Fibroblast of skin of right biceps (primary cell): ENCODE results near the gene MED16.
"Not testable (repeated sequence)": the region's sequence is repeated elsewhere in the genome, so short reads cannot be mapped to it uniquely, and the experiment has no call there.

Experiments
- DNase-seq: peaks from one replicate; pipeline ENCODE4 v3.0.0-alpha.2; 2013

MED16 gene

DNA sequence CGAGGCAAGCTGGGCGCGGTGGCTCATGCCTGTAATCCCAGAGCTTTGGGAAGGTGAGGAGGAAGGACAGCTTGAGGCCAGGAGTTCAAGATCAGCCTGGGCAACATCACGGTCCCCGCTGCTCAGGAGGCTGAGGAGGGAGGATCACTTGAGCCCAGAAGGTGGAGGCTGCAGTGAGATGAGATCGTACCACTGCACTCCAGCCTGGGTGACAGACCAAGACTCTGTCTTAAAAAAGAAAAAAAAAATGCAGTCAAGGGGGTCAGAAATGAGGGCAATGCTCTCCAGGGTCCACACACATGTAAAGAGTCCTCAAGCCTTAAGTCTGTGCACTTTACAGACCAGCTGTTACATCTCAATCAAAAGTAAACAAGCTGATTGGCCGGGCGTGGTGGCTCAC is 11.6 kb upstream of the MED16 start:
- no peak for DNase-seq

DNA sequence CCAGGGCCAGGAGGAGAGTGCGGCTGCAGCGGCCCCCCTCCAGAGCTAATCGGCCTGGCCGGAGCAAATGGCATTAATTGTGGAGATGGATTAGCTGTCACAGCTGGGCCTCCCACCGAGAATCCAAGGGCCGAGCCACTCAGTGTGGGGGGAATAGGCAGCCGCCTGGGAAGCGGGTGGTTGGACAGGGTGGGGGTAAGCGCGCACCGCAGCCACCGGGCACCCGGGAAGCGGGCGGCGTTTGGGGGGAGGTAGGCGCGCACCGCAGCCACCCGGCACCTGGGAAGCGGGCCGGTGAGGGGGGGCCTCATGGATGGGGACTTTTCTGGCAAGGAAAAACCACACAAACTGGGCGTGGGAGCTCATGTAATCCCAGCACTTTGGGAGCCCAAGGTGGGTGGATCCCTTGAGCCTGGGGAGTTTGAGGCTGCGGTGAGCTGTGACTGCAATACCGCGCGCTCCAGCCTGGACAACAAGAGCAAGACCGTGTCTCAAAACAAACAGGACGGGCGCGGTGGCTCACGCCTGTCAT is 10.3 kb upstream of the MED16 start:
- no peak for DNase-seq

DNA sequence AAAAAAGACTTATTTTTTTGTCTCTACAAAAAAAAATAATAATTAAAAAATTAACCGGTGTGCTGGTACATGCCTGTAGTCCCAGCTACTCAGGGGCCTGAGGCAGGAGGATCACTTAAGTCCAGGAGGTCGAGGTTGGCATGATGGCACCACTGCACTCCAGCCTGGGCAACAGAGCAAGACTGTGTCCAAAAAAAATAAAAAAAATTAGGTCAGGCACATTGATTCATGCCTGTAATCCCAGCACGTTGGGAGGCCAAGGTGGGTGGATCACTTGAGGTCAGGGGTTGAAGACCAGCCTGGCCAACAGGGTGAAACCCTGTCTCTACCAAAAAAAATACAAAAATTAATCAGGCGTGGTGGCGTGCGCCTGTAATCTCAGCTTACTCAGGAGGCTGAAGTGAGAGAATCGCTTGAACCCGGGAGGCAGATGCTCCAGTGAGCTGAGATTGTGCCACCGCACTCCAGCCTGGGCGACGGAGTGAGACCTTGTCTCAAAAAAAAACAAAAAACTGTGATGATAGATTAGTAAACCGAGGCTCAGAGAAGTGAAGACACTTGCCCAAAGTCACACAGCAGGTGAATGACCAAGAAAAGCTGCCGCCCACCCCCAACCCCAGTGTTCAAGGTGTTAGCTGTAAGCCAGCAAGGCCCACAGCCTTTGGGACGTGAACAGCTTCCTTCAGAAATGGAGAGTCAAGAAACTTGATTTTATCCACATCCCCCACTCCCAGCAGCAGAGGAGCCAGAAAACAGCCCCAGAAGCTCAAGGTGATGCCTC is 9.6 kb upstream of the MED16 start:
- DNase-seq: no peak

DNA sequence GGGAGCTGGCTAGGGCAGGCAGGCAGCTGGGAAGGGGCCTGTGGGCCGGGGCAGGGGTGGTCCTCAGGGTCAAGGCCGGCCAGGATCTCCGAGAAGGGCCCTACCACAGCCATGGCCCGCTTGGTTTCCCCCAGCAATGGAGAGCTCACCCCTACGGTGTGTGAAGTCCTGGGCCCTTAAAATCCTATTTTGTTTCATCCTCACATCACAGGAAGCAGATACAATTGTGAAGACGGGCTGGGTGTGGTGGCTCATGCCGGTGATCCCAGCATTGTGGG is 9.0 kb upstream of the MED16 start:
- DNase-seq: no peak

DNA sequence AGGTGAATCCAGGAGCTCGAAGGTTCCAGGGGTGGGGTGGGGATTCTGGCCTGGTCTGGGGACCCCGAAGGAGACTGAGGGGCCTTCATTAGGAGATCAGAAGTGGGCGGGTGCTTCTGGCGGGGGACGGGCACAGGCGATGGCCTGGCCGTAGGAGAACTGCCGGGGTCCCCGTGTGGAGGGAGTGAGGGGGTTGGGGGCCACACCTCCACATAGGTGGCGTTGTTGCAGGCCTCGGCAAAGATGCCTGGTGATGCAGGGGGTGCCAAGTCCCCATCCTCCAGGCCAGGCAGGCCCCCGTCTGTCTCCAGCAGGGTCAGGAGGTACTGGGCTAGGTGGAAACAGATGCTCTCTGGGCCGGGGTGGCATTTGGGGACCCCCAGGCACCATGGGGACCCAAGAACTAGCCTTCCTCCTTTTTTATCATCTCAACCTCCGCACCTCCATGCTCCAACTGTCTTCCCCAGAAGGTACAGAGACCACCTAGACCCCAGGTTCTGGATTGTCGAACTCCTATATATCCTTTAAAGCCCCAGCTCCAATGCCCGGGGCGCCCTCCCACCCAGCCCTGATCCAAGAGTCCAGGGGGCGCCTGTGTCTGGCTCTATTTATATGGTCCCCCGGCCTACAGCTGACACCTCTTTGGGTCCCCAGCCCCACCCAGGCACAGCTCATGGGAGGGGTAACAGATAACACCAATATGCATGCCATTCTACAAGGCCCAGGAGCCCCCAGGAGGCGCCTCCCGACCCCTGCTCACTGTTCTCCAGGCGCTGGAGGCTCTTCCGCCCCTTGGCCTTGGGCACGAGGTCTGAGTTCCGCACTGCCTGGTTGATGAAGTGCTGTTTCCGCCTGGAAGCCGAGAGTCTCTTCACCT is 8.5 kb upstream of the MED16 start:
- no peak for DNase-seq

DNA sequence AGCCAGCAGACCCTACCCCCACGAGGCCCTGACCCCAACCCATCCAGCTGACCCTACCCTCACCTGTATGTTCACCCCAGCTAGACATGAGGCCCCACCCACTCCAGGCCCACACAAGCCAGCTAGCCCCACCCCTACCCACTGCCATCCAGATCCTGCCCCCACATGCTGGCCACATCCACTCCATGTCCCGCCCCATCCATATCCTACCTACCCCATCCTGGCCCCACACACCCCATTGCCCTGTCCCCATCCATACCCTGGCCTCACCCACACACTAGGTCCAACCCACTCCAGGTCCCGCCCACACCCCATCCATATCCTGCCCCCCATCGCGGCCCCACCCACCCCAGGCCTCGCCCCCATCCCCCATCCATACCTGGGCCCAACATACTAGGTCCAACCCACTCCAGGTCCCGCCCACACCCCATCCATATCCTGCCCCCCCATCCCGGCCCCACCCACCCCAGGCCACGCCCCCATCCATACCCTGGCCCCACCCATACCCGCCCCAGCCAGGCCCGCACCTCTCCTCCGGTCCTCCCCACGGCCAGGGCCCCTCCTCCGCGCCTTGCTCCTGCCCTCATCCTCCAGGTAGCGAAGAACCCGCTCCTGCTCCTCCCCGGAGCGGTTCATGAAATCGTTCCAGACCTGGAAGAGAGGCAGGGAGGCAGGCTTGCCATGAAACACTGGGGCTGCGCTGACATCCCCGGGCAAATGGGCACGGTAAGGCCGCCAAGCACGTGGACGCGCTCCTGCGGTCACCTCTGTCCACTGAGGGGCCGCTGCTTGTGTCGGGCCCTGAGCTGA is 7.5 kb upstream of the MED16 start:
- no peak for DNase-seq

DNA sequence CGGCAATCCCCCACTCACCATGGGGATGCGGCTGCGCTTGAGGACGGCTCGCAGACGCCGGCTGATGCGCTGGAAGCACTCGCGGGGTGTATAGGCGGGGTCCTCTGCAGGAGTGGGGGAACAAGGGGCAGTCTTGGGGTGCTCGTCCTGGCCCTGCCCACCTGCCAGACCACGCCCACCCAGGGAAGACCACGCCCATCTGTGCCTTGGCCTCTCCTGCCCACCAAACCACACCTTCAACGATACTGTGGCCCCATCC is 7.0 kb upstream of the MED16 start:
- DNase-seq: no peak

DNA sequence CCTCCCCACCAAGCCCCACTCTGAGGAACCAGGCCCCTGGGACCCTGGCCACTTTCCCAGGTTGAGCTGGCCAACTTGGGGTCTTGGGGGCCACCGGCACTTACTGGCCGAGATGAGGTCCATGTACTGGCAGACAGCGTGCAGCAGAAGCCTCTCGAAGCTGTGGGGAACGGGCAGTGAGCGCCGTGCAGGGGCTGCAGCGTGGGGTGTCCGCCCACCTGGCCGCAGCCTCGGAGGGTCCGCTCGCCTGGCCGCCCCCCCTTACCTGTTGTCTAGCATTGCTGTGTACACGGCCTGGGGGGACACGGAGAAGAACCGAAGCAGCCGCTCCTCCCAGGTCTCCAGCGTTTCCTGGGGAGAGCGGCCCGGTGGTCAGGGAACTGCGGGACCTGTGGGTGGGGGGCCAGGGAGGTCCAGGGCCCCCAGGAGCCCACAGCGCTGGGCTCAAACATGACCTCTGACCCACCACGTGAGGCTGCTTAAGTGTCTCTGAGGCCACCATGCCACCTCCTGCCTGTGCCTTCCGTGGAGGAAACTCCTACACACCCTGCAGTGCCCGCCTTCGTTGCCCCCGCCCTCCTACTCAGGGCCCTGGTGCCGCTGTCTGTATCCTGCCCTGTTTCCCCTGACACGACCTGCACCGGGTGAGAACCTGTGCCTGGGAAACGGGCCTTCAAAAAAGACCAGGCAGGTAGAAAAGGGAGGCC is 6.5 kb upstream of the MED16 start:
- no peak for DNase-seq

DNA sequence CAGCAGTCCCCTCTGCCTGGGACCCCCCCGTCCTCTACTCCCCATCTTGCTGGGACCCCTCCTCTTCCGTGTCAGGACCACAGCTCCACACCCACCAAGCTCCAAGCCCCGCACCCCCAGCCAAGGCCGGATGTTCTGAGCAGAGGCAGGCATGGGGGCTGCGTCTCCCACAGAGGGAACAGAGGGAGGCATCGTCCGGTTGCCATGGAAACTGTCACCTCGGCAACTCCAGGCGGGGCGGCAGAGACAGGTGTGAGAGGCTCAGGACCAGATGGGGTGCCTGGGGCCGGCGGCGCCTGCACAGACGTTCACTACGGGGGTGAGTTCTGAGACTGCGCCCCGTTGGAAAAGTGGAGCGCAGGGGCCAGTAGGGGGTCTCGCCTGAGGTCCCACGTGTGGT is 5.7 kb upstream of the MED16 start:
- DNase-seq: no peak

DNA sequence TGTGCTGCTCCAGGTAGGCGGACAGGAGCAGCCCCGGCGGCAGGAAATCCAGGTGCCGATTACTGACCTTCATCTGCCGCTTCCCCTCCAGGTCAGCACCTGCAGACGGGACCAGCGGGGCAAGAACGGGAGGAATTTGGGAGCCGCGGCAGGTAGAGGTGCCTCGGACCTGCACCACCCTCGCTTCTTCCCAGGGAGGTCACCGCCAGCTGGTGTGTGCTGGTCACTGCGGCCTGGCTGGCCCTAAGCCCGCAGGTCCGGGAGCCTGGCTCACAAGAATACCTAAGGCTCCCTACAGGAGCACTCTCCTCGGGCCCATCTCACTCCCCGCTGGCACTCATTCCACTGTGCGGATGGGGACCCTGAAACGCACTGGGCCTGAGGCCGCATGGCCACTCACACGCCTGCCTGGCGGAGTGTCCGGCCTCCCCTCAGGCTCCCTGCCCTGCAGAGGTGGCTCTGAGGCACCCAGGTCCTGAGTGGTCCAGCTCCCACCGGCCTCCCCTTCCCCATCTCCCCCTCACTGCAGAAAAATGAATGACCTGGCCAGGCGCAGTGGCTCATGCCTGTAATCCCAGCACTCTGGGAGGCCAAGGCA is 4.6 kb upstream of the MED16 start:
- DNase-seq: no peak

DNA sequence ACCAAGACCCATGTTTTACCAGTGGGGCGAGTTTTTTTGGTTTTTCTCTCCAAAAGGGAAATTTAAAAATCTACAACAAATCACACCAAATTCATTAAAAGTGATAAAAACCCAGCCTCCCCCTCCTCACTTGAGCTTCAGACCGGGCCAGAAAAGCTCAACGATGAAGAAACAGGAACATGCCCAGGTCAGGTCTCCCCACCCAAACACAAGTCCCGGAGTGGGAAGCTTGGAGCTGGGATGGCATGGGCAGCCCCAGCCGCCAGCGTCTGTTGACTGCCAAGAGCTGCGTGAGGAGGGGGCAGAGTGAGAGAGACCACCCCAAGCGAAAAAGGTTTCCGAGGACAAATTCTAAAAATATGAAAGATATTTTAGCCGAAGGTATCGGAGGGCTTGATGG is 4.0 kb upstream of the MED16 start:
- DNase-seq: no peak

DNA sequence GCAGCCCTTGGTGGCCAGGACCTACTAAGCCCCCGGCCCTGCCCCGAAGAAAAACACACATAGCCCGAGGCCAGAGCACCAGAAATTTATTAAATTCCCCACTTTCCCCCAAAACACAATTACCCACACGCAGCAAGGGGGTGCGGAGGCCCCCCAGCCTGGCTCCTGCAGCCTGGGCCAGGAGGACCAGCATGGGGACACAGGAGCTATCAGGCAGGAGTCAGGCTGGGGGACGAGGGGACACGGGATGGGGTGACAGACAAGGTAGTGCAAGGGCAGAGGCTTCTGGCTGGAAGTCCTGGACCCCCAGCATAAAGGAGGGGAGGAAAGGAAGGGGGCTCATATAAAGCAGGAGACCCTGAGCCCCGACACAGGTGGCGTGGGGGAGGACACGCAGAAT is 3.4 kb upstream of the MED16 start:
- no peak for DNase-seq

DNA sequence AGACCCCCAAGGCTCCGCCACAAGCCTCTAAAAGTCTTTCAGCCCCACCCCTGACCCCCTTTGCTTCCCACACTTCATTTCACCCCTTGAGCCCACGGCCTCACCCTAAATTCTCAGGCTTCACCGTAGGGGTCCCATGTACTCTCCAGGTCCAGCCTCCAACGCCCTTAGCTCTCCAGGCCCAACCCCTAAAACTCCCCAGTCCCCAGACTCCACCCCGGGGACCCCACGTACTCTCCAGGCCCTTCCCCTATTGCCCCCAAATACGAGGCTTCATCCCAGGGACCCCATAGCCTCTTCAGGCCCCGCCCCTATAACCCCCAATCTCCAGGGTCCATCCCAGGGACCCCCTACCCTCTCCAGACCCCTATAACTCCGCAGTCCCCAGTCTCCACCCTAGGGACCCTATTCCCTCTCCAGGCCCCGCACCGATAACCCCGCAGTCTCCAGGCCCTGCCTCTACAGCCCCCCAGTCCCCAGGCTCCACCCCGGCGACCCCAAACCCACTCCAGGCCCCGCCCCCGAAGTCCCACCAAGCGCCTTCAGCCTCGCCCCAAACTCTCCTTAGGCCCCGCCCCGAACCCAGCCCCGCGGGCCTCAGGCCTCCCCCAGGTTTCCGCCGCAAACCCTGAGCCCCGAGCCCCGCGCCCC is 619 bp downstream of the MED16 start:
- DNase-seq: no peak

DNA sequence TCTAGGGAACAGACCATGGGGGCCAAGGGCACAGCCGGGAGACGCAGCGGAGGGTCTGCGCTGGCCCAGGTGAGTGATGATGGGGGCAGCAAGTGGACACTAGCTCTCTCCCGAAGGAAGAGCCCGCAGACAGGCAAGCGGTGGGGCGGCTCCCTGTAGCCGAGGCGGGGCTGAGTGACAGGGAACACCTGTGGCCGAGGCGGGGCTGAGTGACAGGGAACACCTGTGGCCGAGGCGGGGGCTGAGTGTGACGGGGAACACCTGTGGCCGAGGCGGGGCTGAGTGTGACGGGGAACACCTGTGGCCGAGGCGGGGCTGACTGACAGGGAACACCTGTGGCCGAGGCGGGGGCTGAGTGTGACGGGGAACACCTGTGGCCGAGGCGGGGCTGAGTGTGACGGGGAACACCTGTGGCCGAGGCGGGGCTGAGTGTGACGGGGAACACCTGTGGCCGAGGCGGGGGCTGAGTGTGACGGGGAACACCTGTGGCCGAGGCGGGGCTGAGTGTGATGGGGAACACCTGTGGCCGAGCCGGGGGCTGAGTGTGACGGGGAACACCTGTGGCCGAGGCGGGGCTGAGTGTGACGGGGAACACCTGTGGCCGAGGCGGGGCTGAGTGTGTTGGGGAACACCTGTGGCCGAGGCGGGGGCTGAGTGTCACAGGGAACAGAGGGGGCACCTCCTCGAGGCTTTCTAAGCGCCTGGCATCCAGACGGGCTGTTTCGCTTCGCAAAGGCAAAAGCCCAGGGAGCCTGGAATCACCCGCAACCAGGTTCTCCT is 1.4 kb downstream of the MED16 start:
- not testable (repeated sequence) for DNase-seq

DNA sequence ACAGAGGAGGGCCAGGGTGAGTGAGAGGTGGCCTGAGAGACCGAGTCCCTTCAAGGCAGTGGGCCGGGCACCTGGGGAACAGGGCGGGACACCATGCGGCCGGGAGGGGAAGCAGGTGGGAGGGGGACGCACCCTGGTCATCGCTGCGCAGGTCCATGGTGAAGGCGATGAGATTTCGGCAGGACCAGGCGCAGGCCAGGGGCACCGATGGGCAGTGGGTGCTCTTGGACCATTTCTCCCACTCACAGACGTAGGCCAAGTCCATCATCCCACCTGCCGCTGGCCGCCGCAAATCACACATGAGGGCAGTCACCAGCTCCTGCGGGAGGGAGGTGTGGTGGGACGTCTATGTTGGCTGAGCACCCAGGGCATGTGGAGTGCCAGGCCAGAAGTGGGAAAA is 2.2 kb downstream of the MED16 start:
- no peak for DNase-seq

DNA sequence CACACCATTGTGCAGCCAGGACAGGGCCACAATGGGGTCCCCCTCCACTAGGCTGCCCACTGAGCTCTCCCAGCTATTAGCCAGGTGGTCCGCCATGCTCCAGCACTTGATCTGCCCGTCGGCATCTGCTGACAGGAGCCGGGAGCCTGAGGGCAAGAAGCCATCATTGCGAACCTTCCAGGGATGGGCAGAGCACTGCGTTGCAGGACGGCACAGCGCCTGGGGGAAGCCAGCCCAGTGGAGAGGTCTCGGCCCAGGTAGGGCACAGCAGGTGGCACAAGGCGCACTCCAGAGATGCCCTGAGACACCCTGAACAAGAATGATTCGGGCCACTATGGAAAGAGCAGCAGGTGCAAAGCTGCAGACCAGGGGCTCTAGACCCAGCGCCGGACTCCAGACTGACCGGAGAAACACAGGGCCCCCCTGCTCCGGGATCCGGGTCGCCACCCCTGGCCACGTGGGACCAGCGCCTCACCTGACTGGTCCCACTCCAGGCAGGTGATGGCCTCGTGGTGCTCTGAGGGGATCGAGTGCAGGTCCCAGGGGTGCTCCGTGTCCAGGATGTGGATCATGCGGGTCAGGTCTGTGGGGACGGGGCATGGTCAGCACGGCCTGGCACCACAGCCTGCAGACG is 3.2 kb downstream of the MED16 start:
- DNase-seq: no peak

DNA sequence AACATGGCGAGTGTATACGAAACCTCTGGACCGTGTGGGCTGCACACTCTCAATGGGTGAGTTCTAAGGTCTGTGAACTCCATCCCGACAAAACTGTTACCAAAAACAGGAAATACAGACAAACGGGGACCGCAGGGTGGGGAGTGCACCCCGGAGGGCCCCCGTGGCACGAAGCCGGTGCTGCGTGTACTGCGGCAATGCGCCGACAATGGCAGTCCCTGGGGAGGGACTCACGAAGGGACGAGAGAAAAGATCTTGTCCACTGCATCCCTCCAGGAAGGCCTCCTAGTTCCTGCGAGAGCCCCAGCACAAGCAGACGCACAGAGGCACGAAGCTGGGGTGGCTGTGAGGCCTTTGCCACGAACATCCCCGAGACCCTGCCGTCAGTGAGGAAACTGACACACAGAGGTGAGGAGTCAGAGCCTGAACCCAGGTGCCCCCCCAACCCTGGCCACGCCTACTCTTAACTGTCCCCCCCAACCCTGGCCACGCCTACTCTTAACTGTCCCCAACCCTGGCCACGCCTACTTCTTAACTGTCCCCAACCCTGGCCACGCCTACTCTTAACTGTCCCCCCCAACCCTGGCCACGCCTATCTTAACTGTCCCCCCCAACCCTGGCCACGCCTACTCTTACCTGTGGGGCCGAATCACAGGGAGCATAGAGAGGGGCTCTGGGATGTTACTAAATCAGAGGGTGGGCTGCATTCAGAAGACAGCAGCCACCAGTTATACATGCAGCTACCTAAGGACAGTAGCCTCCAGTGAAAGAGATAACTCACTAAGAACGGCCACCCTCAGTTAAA is 4.2 kb downstream of the MED16 start:
- no peak for DNase-seq

DNA sequence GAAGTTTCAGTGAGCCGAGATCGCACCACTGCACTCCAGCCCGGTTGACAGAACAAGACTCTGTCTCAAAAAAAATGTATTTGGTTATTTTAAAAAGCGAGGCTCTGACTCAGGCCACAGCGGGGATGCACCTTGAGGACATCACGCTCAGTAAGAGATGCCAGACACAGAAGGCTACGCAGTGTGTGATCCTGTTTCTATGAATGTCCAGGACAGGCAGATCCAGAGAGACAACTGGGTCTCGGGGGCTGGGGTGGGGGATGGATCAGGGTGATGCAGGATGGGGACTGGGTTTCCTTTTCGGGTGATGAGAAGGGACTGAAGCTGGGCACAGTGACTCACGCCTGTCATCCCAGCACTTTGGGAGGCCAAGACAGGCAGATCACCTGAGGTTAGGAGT is 5.4 kb downstream of the MED16 start:
- DNase-seq: no peak

DNA sequence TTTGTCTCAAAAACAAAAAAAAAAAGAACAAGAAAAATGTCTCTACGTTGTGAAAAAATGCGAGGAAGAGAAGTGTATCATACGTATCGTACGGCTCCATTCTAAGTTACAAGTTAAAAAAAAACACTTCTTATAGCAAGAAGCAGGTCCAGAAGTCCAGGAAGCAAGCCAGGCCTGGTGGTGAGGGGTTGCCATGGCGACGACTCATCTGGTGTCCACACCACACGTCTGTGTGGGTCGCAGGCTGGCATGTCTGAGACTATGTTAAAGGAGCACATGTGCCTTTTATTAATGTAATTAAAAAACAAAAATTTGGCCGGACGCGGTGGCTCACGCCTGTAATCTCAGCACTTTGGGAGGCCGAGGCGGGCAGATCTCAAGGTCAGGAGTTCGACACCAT is 5.9 kb downstream of the MED16 start:
- DNase-seq: peak; percentile 46
